Peyer's patch (tissue), 4 donors: ENCODE results near the gene TM4SF20.

ENCODE experiments used
- POLR2A ChIP-seq, 2 donors: fragments of 450-650 bp; IDR thresholded peaks; one replicate each; pipeline ENCODE4 v1.5.1; 2017; ENCODE audit warnings: antibody characterized with exemption in 2 of 2, mild to moderate bottlenecking in 2 of 2, moderate library complexity in 2 of 2
- TF ChIP-seq, protein P1 (sequence below), 6 experiments: fragments of 450-650 bp in 4 of 6; fragments of 200-600 bp in 2 of 6; sonication (generic) in 1 of 6; IDR thresholded peaks; one replicate each; pipeline ENCODE4 v1.5.1; 2017 to 2019; ENCODE audit warnings: antibody characterized with exemption in 6 of 6, mild to moderate bottlenecking in 3 of 6, moderate library complexity in 1 of 6

- TF ChIP-seq, protein P1, sequence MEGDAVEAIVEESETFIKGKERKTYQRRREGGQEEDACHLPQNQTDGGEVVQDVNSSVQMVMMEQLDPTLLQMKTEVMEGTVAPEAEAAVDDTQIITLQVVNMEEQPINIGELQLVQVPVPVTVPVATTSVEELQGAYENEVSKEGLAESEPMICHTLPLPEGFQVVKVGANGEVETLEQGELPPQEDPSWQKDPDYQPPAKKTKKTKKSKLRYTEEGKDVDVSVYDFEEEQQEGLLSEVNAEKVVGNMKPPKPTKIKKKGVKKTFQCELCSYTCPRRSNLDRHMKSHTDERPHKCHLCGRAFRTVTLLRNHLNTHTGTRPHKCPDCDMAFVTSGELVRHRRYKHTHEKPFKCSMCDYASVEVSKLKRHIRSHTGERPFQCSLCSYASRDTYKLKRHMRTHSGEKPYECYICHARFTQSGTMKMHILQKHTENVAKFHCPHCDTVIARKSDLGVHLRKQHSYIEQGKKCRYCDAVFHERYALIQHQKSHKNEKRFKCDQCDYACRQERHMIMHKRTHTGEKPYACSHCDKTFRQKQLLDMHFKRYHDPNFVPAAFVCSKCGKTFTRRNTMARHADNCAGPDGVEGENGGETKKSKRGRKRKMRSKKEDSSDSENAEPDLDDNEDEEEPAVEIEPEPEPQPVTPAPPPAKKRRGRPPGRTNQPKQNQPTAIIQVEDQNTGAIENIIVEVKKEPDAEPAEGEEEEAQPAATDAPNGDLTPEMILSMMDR (IDR thresholded peaks at IDR 0.05) = no peak
- TF ChIP-seq POLR2A (IDR thresholded peaks at IDR 0.05) = no peak
These were observed 37.6 kb upstream of the TM4SF20 start for GRCh38 chr2:227416701-227417100.
